Vagina (tissue), 2 donors: Measurements from ENCODE around the gene LYPLAL1. TPM values are rescaled to one million over a fixed set of nuclear protein-coding genes. Genes with fewer than 3 reads are reported as not detected.
"Not testable (repeated sequence)": the region's sequence is repeated elsewhere in the genome, so short reads cannot be mapped to it uniquely, and the experiment has no call there.

Experiments used
- DNase-seq, 2 donors: peaks; one replicate each; pipeline ENCODE4 v3.0.0-alpha.2; 2017; ENCODE audit errors: extremely low spot score in 2 of 2
- H3K27ac ChIP-seq: fragments of 200-600 bp; sonication (generic); one replicate; pipeline ENCODE4 v1.5.1; 2019
- H3K27me3 ChIP-seq: fragments of 200-600 bp; sonication (generic); one replicate; pipeline ENCODE4 v1.5.1; 2019
- H3K36me3 ChIP-seq, 2 donors: fragments of 200-600 bp; sonication (generic); one replicate each; pipeline ENCODE4 v1.5.1; 2017 to 2019
- H3K4me1 ChIP-seq: fragments of 200-600 bp; sonication (generic); one replicate; pipeline ENCODE4 v1.5.1; 2019
- H3K4me3 ChIP-seq, 2 donors: fragments of 200-600 bp; sonication (generic); 1 replicate in 1 of 2; 2 replicates in 1 of 2; pipeline ENCODE4 v1.5.1; 2016 to 2019
- H3K9me3 ChIP-seq: fragments of 200-600 bp; sonication (generic); one replicate; pipeline ENCODE4 v1.5.1; 2019
- CTCF ChIP-seq, 3 experiments: fragments of 450-650 bp in 2 of 3; fragments of 200-600 bp in 1 of 3; sonication (generic) in 1 of 3; IDR thresholded peaks; one replicate each; pipeline ENCODE4 v1.5.1; 2017 to 2019; ENCODE audit warnings: antibody characterized with exemption in 3 of 3, mild to moderate bottlenecking in 2 of 3, moderate library complexity in 2 of 3
- POLR2A ChIP-seq, 2 donors: fragments of 450-650 bp; IDR thresholded peaks; one replicate each; pipeline ENCODE4 v1.6.1; 2017; ENCODE audit warnings: antibody characterized with exemption in 2 of 2, mild to moderate bottlenecking in 2 of 2, moderate library complexity in 2 of 2
- POLR2AphosphoS5 ChIP-seq, 2 donors: sonication (generic); formaldehyde crosslinking; IDR thresholded peaks; one replicate each; pipeline ENCODE4 v1.9.0; 2017; ENCODE audit warnings: antibody characterized with exemption in 2 of 2, mild to moderate bottlenecking in 2 of 2, low read depth in 1 of 2; ENCODE audit not compliant: insufficient read depth in 1 of 2
- intact Hi-C: fragments of 100-400 bp; cut with DNase I; formaldehyde crosslinking; loops from one replicate; pipeline ENCODE4 v1.15.1; 2023
- total RNA-seq: library from RNA; depleted of rRNA; stranded (reverse); fragments of >200 nt; gene quantifications from one replicate; pipeline ENCODE4 v1.2.3, GENCODE V29; 2016

Gene LYPLAL1
- total RNA-seq, 1 donor from 2014 or later = 14.0 TPM

GRCh38 chr1:219244864-219245263 is 71.2 kb downstream of the LYPLAL1 start:
- Histone ChIP-seq H3K4me3 (no peak overlapping the region), H3K4me1 (no peaks in the 10 kb centered on the region), H3K27ac (no peak overlapping the region), H3K27me3 (no peaks in the 10 kb centered on the region), H3K9me3 (no peaks in the 10 kb centered on the region), H3K36me3 (no peaks in the 10 kb centered on the region)
- no peak for DNase-seq
- intact Hi-C loops = no loop called here
- TF ChIP-seq POLR2A (IDR thresholded peaks at IDR 0.05) (no peak), POLR2AphosphoS5 (IDR thresholded peaks at IDR 0.05; ENCODE audit: insufficient read depth in 1 of 2, low read depth in 1 of 2) (no peak), CTCF (IDR thresholded peaks at IDR 0.05) (no peak)

GRCh38 chr1:219247441-219247840 is 73.8 kb downstream of the LYPLAL1 start:
- H3K4me3 ChIP-seq = no peak overlapping the region
- H3K36me3 ChIP-seq = no peaks in the 10 kb centered on the region
- DNase-seq = no peak
- no peak for TF ChIP-seq POLR2A (IDR thresholded peaks at IDR 0.05)
- no peak for TF ChIP-seq CTCF (IDR thresholded peaks at IDR 0.05)
- TF ChIP-seq POLR2AphosphoS5 (IDR thresholded peaks at IDR 0.05; ENCODE audit: insufficient read depth in 1 of 2, low read depth in 1 of 2) = no peak
- H3K9me3 ChIP-seq = no peaks in the 10 kb centered on the region
- no peaks in the 10 kb centered on the region for H3K27me3 ChIP-seq
- H3K27ac ChIP-seq = peak overlapping the region; percentile 2
- intact Hi-C loops = no loop called here
- no peaks in the 10 kb centered on the region for H3K4me1 ChIP-seq

- H3K36me3 ChIP-seq, DNase-seq, H3K27me3 ChIP-seq, H3K4me3 ChIP-seq, H3K9me3 ChIP-seq, H3K27ac ChIP-seq, intact Hi-C loops, H3K4me1 ChIP-seq: not testable (repeated sequence)
Observed at GRCh38 chr1:219250468-219250867, 76.8 kb downstream of the LYPLAL1 start.

GRCh38 chr1:219257751-219258150 is 84.1 kb downstream of the LYPLAL1 start:
- no peaks in the 10 kb centered on the region for H3K9me3 ChIP-seq
- H3K27ac ChIP-seq = no peak overlapping the region
- H3K36me3 ChIP-seq = no peaks in the 10 kb centered on the region
- no peaks in the 10 kb centered on the region for H3K27me3 ChIP-seq
- DNase-seq = no peak
- TF ChIP-seq POLR2A (IDR thresholded peaks at IDR 0.05) (no peak), POLR2AphosphoS5 (IDR thresholded peaks at IDR 0.05; ENCODE audit: insufficient read depth in 1 of 2, low read depth in 1 of 2) (no peak), CTCF (IDR thresholded peaks at IDR 0.05) (no peak)
- H3K4me1 ChIP-seq = no peaks in the 10 kb centered on the region
- intact Hi-C loops = no loop called here
- H3K4me3 ChIP-seq = no peak overlapping the region

- Histone ChIP-seq H3K27me3 (no peaks in the 10 kb centered on the region), H3K27ac (no peak overlapping the region), H3K9me3 (no peaks in the 10 kb centered on the region), H3K4me1 (peaks cover 19% of the 10 kb centered on the region), H3K4me3 (no peak overlapping the region), H3K36me3 (no peaks in the 10 kb centered on the region)
- intact Hi-C loops = no loop called here
- no peak for TF ChIP-seq POLR2A (IDR thresholded peaks at IDR 0.05)
- no peak for DNase-seq
Observed at GRCh38 chr1:219261454-219261853, 87.8 kb downstream of the LYPLAL1 start.
